WI38 (cell line): ENCODE results near the gene OR9A2.

Source experiments
- H3K4me3 ChIP-seq: 2 replicates; pipeline ENCODE4 v1.5.1; 2011; ENCODE audit warnings: low read depth, mild to moderate bottlenecking, control low read depth, low read length
- TF ChIP-seq, protein P1 (sequence below): IDR thresholded peaks from 2 replicates; pipeline ENCODE4 v1.5.1; 2012; ENCODE audit warnings: low read depth, mild to moderate bottlenecking, control low read depth, low read length

OR9A2 gene

DNA sequence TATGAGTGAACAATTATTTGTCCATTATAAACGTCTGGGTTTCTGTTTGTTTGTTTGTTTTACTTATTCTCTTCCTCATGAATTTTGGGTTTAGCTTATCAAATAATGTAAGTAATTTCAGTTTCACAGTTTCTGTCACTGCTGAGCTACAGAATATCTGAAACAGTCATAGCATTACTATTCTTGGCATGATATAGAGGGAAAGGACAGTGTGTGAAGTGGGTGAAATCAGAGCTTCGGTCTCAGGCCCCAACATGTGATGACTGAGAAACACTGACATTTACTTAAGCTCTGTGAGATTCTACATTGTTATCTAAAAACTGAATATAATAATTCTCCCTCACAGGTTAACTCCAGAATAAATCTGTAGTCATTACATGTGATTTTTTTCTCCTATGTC lies 16.5 kb upstream of the OR9A2 start:
- no peak overlapping the region for H3K4me3 ChIP-seq
- TF ChIP-seq, protein P1, sequence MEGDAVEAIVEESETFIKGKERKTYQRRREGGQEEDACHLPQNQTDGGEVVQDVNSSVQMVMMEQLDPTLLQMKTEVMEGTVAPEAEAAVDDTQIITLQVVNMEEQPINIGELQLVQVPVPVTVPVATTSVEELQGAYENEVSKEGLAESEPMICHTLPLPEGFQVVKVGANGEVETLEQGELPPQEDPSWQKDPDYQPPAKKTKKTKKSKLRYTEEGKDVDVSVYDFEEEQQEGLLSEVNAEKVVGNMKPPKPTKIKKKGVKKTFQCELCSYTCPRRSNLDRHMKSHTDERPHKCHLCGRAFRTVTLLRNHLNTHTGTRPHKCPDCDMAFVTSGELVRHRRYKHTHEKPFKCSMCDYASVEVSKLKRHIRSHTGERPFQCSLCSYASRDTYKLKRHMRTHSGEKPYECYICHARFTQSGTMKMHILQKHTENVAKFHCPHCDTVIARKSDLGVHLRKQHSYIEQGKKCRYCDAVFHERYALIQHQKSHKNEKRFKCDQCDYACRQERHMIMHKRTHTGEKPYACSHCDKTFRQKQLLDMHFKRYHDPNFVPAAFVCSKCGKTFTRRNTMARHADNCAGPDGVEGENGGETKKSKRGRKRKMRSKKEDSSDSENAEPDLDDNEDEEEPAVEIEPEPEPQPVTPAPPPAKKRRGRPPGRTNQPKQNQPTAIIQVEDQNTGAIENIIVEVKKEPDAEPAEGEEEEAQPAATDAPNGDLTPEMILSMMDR: no peak

DNA sequence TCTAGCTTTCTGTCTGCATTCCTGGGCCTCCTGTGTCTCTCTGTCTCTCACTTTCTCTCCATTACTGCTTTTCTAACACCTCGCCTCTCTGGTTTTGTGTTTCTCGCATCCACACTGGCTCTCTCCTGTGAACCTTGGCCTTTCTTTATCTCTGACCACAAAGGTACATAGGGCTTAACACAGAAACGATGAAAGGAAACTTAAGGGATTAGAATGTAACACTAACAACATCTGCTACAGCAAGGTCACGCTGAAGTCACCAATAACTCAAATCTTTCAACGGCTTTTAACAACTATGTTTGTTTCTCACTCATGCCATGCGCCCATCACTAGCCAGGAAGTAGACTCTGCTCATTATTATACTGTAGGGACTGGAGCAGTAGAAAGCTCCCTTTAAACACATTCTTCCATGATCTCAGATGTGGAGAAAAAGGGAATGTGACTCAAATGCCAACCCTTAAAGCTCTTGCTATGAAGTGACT lies 15.9 kb upstream of the OR9A2 start:
- TF ChIP-seq, protein P1: no peak
- no peak overlapping the region for H3K4me3 ChIP-seq

DNA sequence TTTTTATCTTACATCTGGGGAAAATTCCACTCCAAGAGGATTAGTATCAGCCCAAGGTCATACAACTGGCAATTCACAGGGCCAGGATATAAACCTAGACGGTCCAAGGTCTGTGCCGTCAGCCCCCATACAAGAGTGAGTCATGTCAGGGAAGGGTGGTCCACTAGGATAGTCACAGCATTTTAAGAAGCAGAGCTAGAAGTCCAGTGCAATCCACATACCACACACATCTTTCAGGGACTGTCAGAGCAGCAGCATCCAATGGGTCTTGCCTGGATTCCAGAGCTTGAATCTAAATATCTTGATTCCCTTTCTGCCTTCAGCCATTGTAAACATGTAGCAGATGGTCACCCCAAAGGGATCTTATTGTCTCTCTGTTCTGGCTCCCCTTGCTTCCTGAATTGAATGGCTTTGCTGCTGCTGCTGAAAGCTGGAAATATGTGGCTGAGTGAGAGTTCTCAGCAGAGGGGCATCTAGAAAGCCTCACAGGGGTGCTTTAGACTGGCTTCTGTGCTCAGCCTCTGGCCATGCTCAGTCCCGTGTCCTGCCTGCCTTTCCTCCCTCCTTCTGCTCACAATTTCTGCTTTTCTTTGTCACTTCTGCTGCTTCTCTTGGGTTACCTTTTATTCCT lies 15.3 kb upstream of the OR9A2 start:
- TF ChIP-seq, protein P1: no peak
- H3K4me3 ChIP-seq: no peak overlapping the region

DNA sequence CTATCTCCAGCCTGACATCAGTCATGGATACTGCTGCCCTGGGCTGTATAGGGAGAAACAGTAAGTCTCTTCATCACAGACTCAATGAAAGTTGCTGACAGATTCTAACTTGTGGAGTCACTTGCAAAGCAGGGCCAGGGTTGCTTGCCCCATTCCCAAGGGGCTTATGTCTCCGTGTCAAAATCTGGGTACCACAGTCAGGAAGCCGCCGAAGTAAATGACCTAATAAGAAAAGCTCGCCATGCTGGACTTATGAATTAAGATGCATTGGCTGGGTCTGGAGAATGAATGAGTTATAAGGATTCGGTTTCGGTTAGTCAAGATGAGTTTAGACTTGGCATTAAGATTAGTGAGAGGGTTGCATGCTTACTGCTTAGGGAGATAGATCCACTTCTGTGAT lies 14.4 kb upstream of the OR9A2 start:
- no peak overlapping the region for H3K4me3 ChIP-seq
- TF ChIP-seq, protein P1: no peak

DNA sequence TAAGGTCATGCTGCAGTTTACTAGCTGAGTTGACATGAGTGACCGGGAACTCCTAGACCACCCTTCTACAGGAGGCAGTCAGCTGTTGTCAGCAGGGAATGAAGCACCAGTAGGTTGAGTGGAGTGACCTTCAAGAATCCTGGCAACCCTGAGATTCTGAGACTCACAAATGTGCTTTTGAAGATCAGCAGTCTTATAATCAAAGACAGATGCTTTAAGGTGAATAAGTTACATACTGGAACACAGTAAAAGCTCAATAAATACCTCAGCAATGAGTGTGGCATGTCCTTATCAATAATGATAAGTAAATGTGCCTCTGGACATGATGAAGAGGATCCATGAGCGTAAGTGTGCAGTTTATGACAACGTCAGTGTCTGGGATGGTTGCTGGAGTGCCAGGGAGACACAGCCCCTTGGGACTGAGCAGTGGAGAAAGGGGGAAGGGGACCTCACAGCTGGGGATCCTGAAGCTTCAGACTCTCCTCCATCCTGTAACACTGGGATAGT lies 13.3 kb upstream of the OR9A2 start:
- TF ChIP-seq, protein P1: no peak
- H3K4me3 ChIP-seq: no peak overlapping the region

DNA sequence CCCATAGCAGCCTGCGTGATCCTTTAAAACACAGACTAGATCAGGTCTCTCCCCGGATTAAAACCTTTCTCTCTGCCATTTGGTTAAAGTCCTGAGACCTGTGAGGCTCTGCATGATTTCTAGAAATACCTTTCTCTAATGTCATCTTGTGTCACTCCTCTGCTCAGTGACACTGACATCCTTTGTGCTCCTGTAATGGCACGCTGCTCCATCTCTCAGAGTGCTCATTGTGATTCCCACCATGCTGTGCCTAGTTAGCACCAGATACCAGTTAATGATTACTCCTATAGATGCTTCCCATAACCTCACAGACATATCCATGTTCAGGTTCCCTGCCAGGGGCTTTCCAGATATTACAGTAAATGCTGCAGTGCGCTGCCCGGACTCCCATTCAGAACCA lies 11.7 kb upstream of the OR9A2 start:
- H3K4me3 ChIP-seq: no peak overlapping the region
- TF ChIP-seq, protein P1: no peak

DNA sequence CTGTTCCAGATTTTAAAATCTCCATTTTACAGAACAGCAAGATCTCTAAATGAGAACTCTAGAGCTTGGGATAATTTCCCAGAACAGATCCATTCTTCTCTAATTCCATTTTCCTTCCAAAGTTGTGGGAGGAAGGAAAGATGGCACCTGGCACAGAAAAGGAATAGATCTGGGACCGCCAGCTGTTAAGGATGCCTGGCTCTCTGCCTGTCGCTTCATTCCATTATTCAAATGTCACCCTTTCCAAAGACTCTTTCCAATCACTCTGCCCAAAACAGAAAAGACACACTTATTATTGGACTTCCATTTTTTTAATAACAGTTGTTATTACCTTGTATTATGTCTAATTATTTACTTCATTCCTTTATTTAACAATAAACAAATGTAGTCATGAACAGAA lies 751 bp upstream of the OR9A2 start:
- TF ChIP-seq, protein P1: no peak
- H3K4me3 ChIP-seq: no peak overlapping the region
